Parathyroid adenoma (tissue), 2 donors: ENCODE data around the gene B4GALNT3.

ENCODE experiments used
- H2AFZ ChIP-seq: fragments of 300-600 bp; sonication (generic); one replicate; pipeline ENCODE4 v1.7.0; 2017; ENCODE audit warnings: antibody characterized with exemption, mild to moderate bottlenecking
- H3K27ac ChIP-seq: fragments of 300-600 bp; sonication (generic); one replicate; pipeline ENCODE4 v1.7.0; 2017
- H3K27me3 ChIP-seq: fragments of 300-600 bp; sonication (generic); one replicate; pipeline ENCODE4 v1.7.0; 2017; ENCODE audit warnings: low read length; ENCODE audit not compliant: control insufficient read depth, insufficient read depth
- H3K36me3 ChIP-seq: fragments of 300-600 bp; sonication (generic); one replicate; pipeline ENCODE4 v1.7.0; 2017; ENCODE audit warnings: low read length; ENCODE audit not compliant: control insufficient read depth, insufficient read depth
- H3K4me1 ChIP-seq: fragments of 300-600 bp; sonication (generic); one replicate; pipeline ENCODE4 v1.7.0; 2017; ENCODE audit warnings: control low read depth
- H3K4me2 ChIP-seq: fragments of 300-600 bp; sonication (generic); one replicate; pipeline ENCODE4 v1.7.0; 2017; ENCODE audit warnings: low read length
- H3K4me3 ChIP-seq: fragments of 300-600 bp; sonication (generic); one replicate; pipeline ENCODE4 v1.7.0; 2017; ENCODE audit warnings: low read depth, low read length
- H3K79me2 ChIP-seq: fragments of 300-600 bp; sonication (generic); one replicate; pipeline ENCODE4 v1.7.0; 2017; ENCODE audit warnings: control low read depth
- H3K9ac ChIP-seq: fragments of 300-600 bp; sonication (generic); one replicate; pipeline ENCODE4 v1.7.0; 2017; ENCODE audit warnings: mild to moderate bottlenecking
- H3K9me3 ChIP-seq: fragments of 300-600 bp; sonication (generic); one replicate; pipeline ENCODE4 v1.7.0; 2017; ENCODE audit warnings: low read length; ENCODE audit not compliant: control insufficient read depth
- CTCF ChIP-seq: fragments of 300-600 bp; sonication (generic); IDR thresholded peaks from one replicate; pipeline ENCODE4 v1.7.0; 2017; ENCODE audit warnings: antibody characterized with exemption, mild to moderate bottlenecking
- donor health status: primary hyperparathyroidism.

Gene B4GALNT3

DNA sequence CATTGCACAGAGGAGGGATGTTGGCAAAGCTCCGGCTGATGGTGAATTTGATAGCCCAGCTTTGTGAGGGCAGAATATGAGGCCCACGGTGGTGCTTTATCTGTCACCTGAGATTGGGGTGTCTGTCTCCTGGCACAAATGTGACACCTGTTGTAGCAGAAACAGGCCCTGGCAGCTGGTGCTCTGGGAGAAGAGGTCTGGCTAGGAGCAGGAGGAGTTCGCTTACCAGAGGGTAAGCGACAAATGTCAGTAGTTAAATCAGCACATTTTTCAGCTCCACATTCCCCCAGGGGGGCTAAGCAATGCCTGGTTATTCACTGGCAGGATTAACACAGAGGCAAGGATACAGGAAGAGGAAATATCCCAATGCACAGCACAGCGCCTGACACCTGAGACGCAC, 71.1 kb downstream of the B4GALNT3 start:
- Histone ChIP-seq H3K36me3 (no peaks in the 10 kb centered on the region), H3K4me1 (peaks cover 9% of the 10 kb centered on the region), H3K4me2 (peak overlapping the region; percentile 7), H3K27ac (no peak overlapping the region), H2AFZ (no peak overlapping the region), H3K9me3 (no peaks in the 10 kb centered on the region), H3K79me2 (peaks cover 8% of the 10 kb centered on the region), H3K4me3 (no peak overlapping the region), H3K9ac (no peak overlapping the region), H3K27me3 (no peaks in the 10 kb centered on the region)
- no peak for TF ChIP-seq CTCF

GRCh38 chr12:531951-532585, 72.3 kb downstream of the B4GALNT3 start:
- peaks cover 6% of the 10 kb centered on the region for H3K79me2 ChIP-seq
- H3K4me3 ChIP-seq: no peak overlapping the region
- no peak overlapping the region for H2AFZ ChIP-seq
- peaks cover 9% of the 10 kb centered on the region for H3K4me1 ChIP-seq
- no peak for TF ChIP-seq CTCF
- H3K36me3 ChIP-seq: no peaks in the 10 kb centered on the region
- H3K9me3 ChIP-seq: no peaks in the 10 kb centered on the region
- H3K9ac ChIP-seq: no peak overlapping the region
- H3K4me2 ChIP-seq: no peak overlapping the region
- H3K27me3 ChIP-seq: no peaks in the 10 kb centered on the region
- no peak overlapping the region for H3K27ac ChIP-seq

GRCh38 chr12:532908-533565, 73.3 kb downstream of the B4GALNT3 start:
- H3K9me3 ChIP-seq: no peaks in the 10 kb centered on the region
- no peaks in the 10 kb centered on the region for H3K36me3 ChIP-seq
- H3K27me3 ChIP-seq: no peaks in the 10 kb centered on the region
- H3K4me2 ChIP-seq: no peak overlapping the region
- TF ChIP-seq CTCF: no peak
- no peak overlapping the region for H3K27ac ChIP-seq
- H2AFZ ChIP-seq: no peak overlapping the region
- peaks cover 6% of the 10 kb centered on the region for H3K79me2 ChIP-seq
- H3K4me1 ChIP-seq: peaks cover 9% of the 10 kb centered on the region
- no peak overlapping the region for H3K4me3 ChIP-seq
- H3K9ac ChIP-seq: no peak overlapping the region

DNA sequence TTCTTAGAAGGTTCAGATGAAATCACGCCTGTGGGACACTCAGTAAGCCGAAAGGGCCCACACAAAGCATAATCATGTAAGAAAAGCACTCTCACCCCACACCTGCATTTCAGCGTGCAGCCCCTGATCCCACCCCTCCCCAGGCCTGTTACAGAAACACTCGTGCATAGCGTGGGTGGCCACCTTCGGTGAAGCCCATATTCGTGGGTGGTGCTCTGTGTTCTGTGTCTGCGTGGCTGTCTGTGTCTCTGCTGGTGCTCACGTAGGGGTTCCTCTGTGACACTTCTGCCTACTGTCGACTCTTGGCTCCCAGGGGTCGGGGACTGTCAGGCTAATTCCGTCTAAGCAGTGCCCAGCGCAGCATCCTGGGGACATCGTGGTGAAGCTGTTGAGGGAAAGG, 74.0 kb downstream of the B4GALNT3 start:
- H3K27ac ChIP-seq: no peak overlapping the region
- no peak overlapping the region for H2AFZ ChIP-seq
- peaks cover 11% of the 10 kb centered on the region for H3K4me1 ChIP-seq
- H3K4me2 ChIP-seq: no peak overlapping the region
- H3K9me3 ChIP-seq: no peaks in the 10 kb centered on the region
- H3K4me3 ChIP-seq: no peak overlapping the region
- H3K27me3 ChIP-seq: no peaks in the 10 kb centered on the region
- peaks cover 6% of the 10 kb centered on the region for H3K79me2 ChIP-seq
- TF ChIP-seq CTCF: no peak
- H3K36me3 ChIP-seq: no peaks in the 10 kb centered on the region
- no peak overlapping the region for H3K9ac ChIP-seq

DNA sequence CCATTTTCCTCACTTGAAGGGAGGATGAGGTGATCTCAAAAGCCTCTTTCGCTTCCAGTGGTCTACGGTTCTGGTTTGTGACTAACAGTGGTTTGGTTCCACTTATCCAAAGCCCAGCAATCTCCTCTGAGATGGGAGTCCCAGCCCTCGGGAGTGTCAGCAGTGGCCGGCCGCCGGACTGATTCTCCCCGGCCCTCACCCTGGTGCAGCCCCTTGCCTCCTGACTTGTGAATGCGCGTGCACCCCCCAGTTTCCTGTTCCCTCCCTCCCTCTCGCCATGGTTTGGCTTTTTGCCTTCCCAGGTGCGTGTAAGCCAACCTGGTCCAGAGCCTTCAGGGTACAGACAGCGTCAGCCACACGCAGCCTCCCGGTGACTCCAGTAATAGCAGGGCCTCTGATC, 74.5 kb downstream of the B4GALNT3 start:
- TF ChIP-seq CTCF: no peak
- no peak overlapping the region for H3K27ac ChIP-seq

More for the DNA sequence above, 74.5 kb downstream of the B4GALNT3 start:
- Histone ChIP-seq H3K9ac (no peak overlapping the region), H3K27me3 (no peaks in the 10 kb centered on the region), H2AFZ (no peak overlapping the region), H3K4me1 (peaks cover 15% of the 10 kb centered on the region), H3K79me2 (peaks cover 6% of the 10 kb centered on the region), H3K4me2 (no peak overlapping the region), H3K9me3 (no peaks in the 10 kb centered on the region), H3K4me3 (no peak overlapping the region), H3K36me3 (no peaks in the 10 kb centered on the region)
